MM.1S (cell line): ENCODE data around the gene FOS.

Source experiments
- EZH2phosphoT487 ChIP-seq: fragments of 300-600 bp; sonication (generic); IDR thresholded peaks from 2 replicates; pipeline ENCODE4 v1.6.1; 2018; ENCODE audit warnings: antibody characterized with exemption, low read length
- TF ChIP-seq, protein P1 (sequence below): fragments of 300-600 bp; sonication (generic); IDR thresholded peaks from 2 replicates; pipeline ENCODE4 v1.5.1; 2016; ENCODE audit warnings: antibody characterized with exemption, low read length, mixed read lengths

DNA sequence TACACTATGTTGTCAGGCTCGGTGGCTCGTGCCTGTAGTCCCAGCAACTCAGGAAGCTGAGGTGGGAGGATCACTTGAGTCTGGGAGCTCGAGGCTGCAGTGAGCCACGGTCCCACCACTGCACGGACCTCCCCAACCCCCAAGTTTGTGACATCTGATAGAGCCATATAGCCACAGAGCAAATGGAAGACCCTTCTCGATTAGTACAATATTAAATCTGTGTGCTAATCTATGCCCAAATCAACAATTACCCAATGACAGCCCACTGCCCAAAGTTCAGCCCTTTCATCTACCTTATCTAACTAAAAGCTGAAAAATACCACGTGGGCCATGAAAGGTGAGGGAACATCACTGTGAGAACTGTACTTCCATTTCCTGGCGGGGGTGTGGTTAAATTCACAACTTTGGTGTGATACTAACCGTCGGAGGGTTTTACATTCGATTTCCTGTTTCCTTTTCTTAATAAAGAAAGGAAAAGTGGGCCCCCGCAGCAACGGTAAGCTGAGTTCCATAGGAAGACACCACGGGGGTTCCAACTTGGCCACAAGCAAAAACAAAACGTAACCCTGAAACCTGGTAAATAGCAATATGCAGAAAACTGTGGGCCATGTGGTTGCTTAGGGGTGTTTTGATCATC is 31.2 kb upstream of the FOS start:
- TF ChIP-seq, protein P1, sequence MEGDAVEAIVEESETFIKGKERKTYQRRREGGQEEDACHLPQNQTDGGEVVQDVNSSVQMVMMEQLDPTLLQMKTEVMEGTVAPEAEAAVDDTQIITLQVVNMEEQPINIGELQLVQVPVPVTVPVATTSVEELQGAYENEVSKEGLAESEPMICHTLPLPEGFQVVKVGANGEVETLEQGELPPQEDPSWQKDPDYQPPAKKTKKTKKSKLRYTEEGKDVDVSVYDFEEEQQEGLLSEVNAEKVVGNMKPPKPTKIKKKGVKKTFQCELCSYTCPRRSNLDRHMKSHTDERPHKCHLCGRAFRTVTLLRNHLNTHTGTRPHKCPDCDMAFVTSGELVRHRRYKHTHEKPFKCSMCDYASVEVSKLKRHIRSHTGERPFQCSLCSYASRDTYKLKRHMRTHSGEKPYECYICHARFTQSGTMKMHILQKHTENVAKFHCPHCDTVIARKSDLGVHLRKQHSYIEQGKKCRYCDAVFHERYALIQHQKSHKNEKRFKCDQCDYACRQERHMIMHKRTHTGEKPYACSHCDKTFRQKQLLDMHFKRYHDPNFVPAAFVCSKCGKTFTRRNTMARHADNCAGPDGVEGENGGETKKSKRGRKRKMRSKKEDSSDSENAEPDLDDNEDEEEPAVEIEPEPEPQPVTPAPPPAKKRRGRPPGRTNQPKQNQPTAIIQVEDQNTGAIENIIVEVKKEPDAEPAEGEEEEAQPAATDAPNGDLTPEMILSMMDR: no peak
- no peak for TF ChIP-seq EZH2phosphoT487
